GM19043 (cell line): ENCODE data around the gene SOX8.
"Not testable (repeated sequence)": the region's sequence is repeated elsewhere in the genome, so short reads cannot be mapped to it uniquely, and the experiment has no call there.

ENCODE experiments used
- ATAC-seq: cut with Tn5 transposase; IDR thresholded peaks from one replicate; pipeline ENCODE4 v1.9.1; 2021; ENCODE audit warnings: low read depth; ENCODE audit not compliant: unreplicated experiment

The SOX8 gene

GRCh38 chr16:981695-982144, at the start of gene SOX8:
Gene SOX8, plus strand, starts transcription at chr16:981770. Its CDS starts 153 bp downstream, at chr16:981923.
- ATAC-seq: no peak

GRCh38 chr16:932831-933330, 48.7 kb upstream of the SOX8 start:
- ATAC-seq: no peak

GRCh38 chr16:933581-933980, 48.0 kb upstream of the SOX8 start:
- ATAC-seq: no peak

- no peak for ATAC-seq
Observed at GRCh38 chr16:934178-934577, 47.4 kb upstream of the SOX8 start.

- no peak for ATAC-seq
Observed at GRCh38 chr16:935684-936083, 45.9 kb upstream of the SOX8 start.

- no peak for ATAC-seq
Observed at GRCh38 chr16:937311-937710, 44.3 kb upstream of the SOX8 start.

GRCh38 chr16:937723-938122, 43.8 kb upstream of the SOX8 start:
- ATAC-seq: no peak

- no peak for ATAC-seq
Observed at GRCh38 chr16:938136-938535, 43.4 kb upstream of the SOX8 start.

GRCh38 chr16:938752-939151, 42.8 kb upstream of the SOX8 start:
- no peak for ATAC-seq

- ATAC-seq: no peak
Observed at GRCh38 chr16:939311-939710, 42.3 kb upstream of the SOX8 start.

GRCh38 chr16:939941-940340, 41.6 kb upstream of the SOX8 start:
- no peak for ATAC-seq

GRCh38 chr16:942436-943060, 39.0 kb upstream of the SOX8 start:
- ATAC-seq: no peak

GRCh38 chr16:943971-944370, 37.6 kb upstream of the SOX8 start:
- ATAC-seq: no peak

GRCh38 chr16:945271-946047, 36.1 kb upstream of the SOX8 start:
- ATAC-seq: no peak

GRCh38 chr16:946048-946395, 35.5 kb upstream of the SOX8 start:
- no peak for ATAC-seq

- ATAC-seq: no peak
Observed at GRCh38 chr16:947255-947921, 34.2 kb upstream of the SOX8 start.

- ATAC-seq: not testable (repeated sequence)
Observed at GRCh38 chr16:947922-948303, 33.7 kb upstream of the SOX8 start.

- ATAC-seq: not testable (repeated sequence)
Observed at GRCh38 chr16:948767-949166, 32.8 kb upstream of the SOX8 start.

- ATAC-seq: not testable (repeated sequence)
Observed at GRCh38 chr16:950733-951573, 30.6 kb upstream of the SOX8 start.

GRCh38 chr16:951660-952301, 29.8 kb upstream of the SOX8 start:
- no peak for ATAC-seq
